WTC11 (cell line): ENCODE data around the gene PSMD8. TPM values are rescaled to one million over a fixed set of nuclear protein-coding genes. Genes with fewer than 3 reads are reported as not detected.
A peak's percentile ranks its signal among the peaks of the same experiment; 100 is the strongest.
"Not testable (repeated sequence)": the region's sequence is repeated elsewhere in the genome, so short reads cannot be mapped to it uniquely, and the experiment has no call there.

Experiments
- ATAC-seq: fragments of 200-7000 bp; cut with Tn5 transposase; 2 replicates; pipeline ENCODE4 v1.10.0; 2021; ENCODE audit warnings: mild to moderate bottlenecking, moderate library complexity
- CTCF ChIA-PET: fragments of 300-600 bp; sonication (Branson Sonifier 250); formaldehyde crosslinking; loops from one replicate; lab custom pipeline; 2021; ENCODE audit warnings: antibody characterized with exemption; lab: Charles Lee
- POLR2A ChIA-PET: fragments of 350-600 bp; sonication (Branson Sonifier 250); formaldehyde crosslinking; loops from one replicate; lab custom pipeline; 2021; ENCODE audit warnings: antibody characterized with exemption; lab: Charles Lee
- DNase-seq: peaks from one replicate; pipeline ENCODE4 v3.0.0; 2021; ENCODE audit warnings: low spot score
- H3K27ac Mint-ChIP-seq: 2 replicates; pipeline ENCODE4 v1.8.0; 2021; ENCODE audit warnings: mixed read lengths
- H3K27me3 Mint-ChIP-seq: 2 replicates; pipeline ENCODE4 v1.8.0; 2021; ENCODE audit warnings: low read depth, mild to moderate bottlenecking, moderate library complexity, mixed read lengths
- H3K36me3 Mint-ChIP-seq: 2 replicates; pipeline ENCODE4 v1.8.0; 2021; ENCODE audit warnings: mixed read lengths
- H3K4me1 Mint-ChIP-seq: 2 replicates; pipeline ENCODE4 v1.8.0; 2022; ENCODE audit warnings: mixed read lengths
- H3K4me3 Mint-ChIP-seq: 2 replicates; pipeline ENCODE4 v1.8.0; 2021; ENCODE audit warnings: mild to moderate bottlenecking, moderate library complexity, mixed read lengths
- H3K9me3 Mint-ChIP-seq: 2 replicates; pipeline ENCODE4 v1.8.0; 2021; ENCODE audit warnings: mixed read lengths
- ATF1 ChIP-seq: sonication (generic); formaldehyde crosslinking; IDR thresholded peaks from 2 replicates; pipeline ENCODE4 v1.8.1; 2023; ENCODE audit warnings: mild to moderate bottlenecking, moderate library complexity, missing genetic modification reagents
- ELF4 ChIP-seq: sonication (generic); formaldehyde crosslinking; IDR thresholded peaks from 2 replicates; pipeline ENCODE4 v1.8.1; 2022; ENCODE audit warnings: low read depth, mild to moderate bottlenecking, moderate library complexity, missing genetic modification reagents
- EMX1 ChIP-seq: fragments of 250-450 bp; sonication (Bioruptor Pico); IDR thresholded peaks from 2 replicates; pipeline ENCODE4 v1.8.0; 2021; ENCODE audit warnings: mild to moderate bottlenecking
- JUN ChIP-seq: sonication (generic); formaldehyde crosslinking; IDR thresholded peaks from 2 replicates; pipeline ENCODE4 v1.8.0; 2023; ENCODE audit warnings: mild to moderate bottlenecking, missing genetic modification reagents
- NR1H2 ChIP-seq: sonication (generic); formaldehyde crosslinking; IDR thresholded peaks from 2 replicates; pipeline ENCODE4 v1.9.0; 2021; ENCODE audit warnings: mild to moderate bottlenecking, moderate library complexity, missing genetic modification reagents
- NR3C1 ChIP-seq: sonication (generic); formaldehyde crosslinking; conservative IDR thresholded peaks from 2 replicates; pipeline ENCODE4 v1.8.1; 2023; ENCODE audit warnings: low read depth, mild to moderate bottlenecking, missing genetic modification reagents
- PRRX2 ChIP-seq: fragments of 250-450 bp; sonication (Bioruptor Pico); IDR thresholded peaks from 2 replicates; pipeline ENCODE4 v1.8.0; 2021; ENCODE audit warnings: mild to moderate bottlenecking
- RELA ChIP-seq: sonication (generic); formaldehyde crosslinking; IDR thresholded peaks from 2 replicates; pipeline ENCODE4 v1.8.1; 2022; ENCODE audit warnings: missing genetic modification reagents, mild to moderate bottlenecking, borderline replicate concordance
- RORB ChIP-seq: fragments of 250-450 bp; sonication (Bioruptor Pico); IDR thresholded peaks from 2 replicates; pipeline ENCODE4 v1.9.0; 2021; ENCODE audit warnings: mild to moderate bottlenecking
- SOX15 ChIP-seq: fragments of 250-450 bp; sonication (Bioruptor Pico); IDR thresholded peaks from 2 replicates; pipeline ENCODE4 v1.9.0; 2021; ENCODE audit warnings: mild to moderate bottlenecking
- ZNF263 ChIP-seq: sonication (generic); formaldehyde crosslinking; IDR thresholded peaks from 2 replicates; pipeline ENCODE4 v1.8.1; 2022; ENCODE audit warnings: low read depth, mild to moderate bottlenecking, moderate library complexity, missing genetic modification reagents
- ZNF423 ChIP-seq: fragments of 250-450 bp; sonication (Bioruptor Pico); IDR thresholded peaks from 2 replicates; pipeline ENCODE4 v2.1.2; 2022; ENCODE audit warnings: mild to moderate bottlenecking, moderate library complexity
- total RNA-seq: library from RNA; stranded (reverse); gene quantifications from 3 replicates; pipeline ENCODE4 v1.2.3, GENCODE V29; 2021
- TF ChIP-seq, protein P1 (sequence below): sonication (generic); formaldehyde crosslinking; IDR thresholded peaks from 2 replicates; pipeline ENCODE4 v1.8.1; 2023; ENCODE audit warnings: mild to moderate bottlenecking, missing genetic modification reagents, moderate library complexity
- TF ChIP-seq, protein P2 (sequence below): sonication (generic); formaldehyde crosslinking; IDR thresholded peaks from 2 replicates; pipeline ENCODE4 v1.8.1; 2023; ENCODE audit warnings: mild to moderate bottlenecking, missing genetic modification reagents
- TF ChIP-seq, protein P3 (sequence below): sonication (generic); formaldehyde crosslinking; IDR thresholded peaks from 2 replicates; pipeline ENCODE4 v1.8.1; 2023; ENCODE audit warnings: mild to moderate bottlenecking, missing genetic modification reagents, borderline replicate concordance
- TF ChIP-seq, protein P4 (sequence below): sonication (generic); formaldehyde crosslinking; IDR thresholded peaks from 2 replicates; pipeline ENCODE4 v1.8.1; 2023; ENCODE audit warnings: mild to moderate bottlenecking, moderate library complexity, missing genetic modification reagents

PSMD8 gene
- total RNA-seq, 1 experiment from 2014 or later, result 167 TPM

DNA sequence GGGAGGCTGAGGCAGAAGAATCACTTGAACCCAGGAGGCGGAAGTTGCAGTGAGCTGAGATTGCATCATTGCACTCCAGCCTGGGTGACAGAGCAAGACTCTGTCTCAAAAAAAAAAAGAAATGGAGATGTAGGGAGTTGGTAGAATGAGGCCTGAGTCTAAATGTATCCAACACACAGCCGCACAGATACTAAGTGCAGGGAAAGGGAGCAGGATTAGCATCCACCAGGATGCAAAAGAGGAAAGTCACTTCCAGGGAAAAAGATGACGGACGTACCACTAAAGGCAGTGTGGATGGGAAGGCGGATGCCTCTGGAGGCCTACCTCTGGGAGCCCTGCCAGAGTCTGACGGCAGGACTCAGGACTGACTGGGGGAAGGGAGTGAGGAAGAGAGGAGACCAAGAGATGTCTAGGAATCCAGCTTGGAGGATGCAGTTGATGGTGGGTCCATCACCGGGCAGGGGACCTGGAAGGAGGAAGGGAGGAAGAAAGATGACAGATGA, 35.3 kb downstream of the PSMD8 start:
- CTCF ChIA-PET, result interaction anchor here (0.6 kb wide), 1 partner anchor 15 kb away, joined by 3 read pairs; no protein-coding TSS in a partner anchor
- no peaks in the 10 kb centered on the region for H3K36me3 Mint-ChIP-seq
- H3K9me3 Mint-ChIP-seq, result no peaks in the 10 kb centered on the region
- no peak for TF ChIP-seq SOX15 (CRISPR knock-in tag)
- no peak for TF ChIP-seq RORB (CRISPR knock-in tag)
- no peak for TF ChIP-seq PRRX2 (CRISPR knock-in tag)
- TF ChIP-seq JUN (CRISPR knock-in tag), result no peak
- TF ChIP-seq NR1H2, result no peak
- TF ChIP-seq, protein P1, sequence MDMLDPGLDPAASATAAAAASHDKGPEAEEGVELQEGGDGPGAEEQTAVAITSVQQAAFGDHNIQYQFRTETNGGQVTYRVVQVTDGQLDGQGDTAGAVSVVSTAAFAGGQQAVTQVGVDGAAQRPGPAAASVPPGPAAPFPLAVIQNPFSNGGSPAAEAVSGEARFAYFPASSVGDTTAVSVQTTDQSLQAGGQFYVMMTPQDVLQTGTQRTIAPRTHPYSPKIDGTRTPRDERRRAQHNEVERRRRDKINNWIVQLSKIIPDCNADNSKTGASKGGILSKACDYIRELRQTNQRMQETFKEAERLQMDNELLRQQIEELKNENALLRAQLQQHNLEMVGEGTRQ (CRISPR knock-in tag), result no peak
- TF ChIP-seq EMX1 (CRISPR knock-in tag), result no peak
- TF ChIP-seq ZNF423 (CRISPR knock-in tag), result no peak
- no peak for TF ChIP-seq ATF1 (CRISPR knock-in tag)
- TF ChIP-seq ELF4, result no peak
- no peak for TF ChIP-seq RELA (CRISPR knock-in tag)
- TF ChIP-seq NR3C1 (CRISPR knock-in tag), result no peak
- no peak for TF ChIP-seq ZNF263 (CRISPR knock-in tag)
- TF ChIP-seq, protein P2, sequence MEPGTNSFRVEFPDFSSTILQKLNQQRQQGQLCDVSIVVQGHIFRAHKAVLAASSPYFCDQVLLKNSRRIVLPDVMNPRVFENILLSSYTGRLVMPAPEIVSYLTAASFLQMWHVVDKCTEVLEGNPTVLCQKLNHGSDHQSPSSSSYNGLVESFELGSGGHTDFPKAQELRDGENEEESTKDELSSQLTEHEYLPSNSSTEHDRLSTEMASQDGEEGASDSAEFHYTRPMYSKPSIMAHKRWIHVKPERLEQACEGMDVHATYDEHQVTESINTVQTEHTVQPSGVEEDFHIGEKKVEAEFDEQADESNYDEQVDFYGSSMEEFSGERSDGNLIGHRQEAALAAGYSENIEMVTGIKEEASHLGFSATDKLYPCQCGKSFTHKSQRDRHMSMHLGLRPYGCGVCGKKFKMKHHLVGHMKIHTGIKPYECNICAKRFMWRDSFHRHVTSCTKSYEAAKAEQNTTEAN (CRISPR knock-in tag), result no peak
- TF ChIP-seq, protein P3, sequence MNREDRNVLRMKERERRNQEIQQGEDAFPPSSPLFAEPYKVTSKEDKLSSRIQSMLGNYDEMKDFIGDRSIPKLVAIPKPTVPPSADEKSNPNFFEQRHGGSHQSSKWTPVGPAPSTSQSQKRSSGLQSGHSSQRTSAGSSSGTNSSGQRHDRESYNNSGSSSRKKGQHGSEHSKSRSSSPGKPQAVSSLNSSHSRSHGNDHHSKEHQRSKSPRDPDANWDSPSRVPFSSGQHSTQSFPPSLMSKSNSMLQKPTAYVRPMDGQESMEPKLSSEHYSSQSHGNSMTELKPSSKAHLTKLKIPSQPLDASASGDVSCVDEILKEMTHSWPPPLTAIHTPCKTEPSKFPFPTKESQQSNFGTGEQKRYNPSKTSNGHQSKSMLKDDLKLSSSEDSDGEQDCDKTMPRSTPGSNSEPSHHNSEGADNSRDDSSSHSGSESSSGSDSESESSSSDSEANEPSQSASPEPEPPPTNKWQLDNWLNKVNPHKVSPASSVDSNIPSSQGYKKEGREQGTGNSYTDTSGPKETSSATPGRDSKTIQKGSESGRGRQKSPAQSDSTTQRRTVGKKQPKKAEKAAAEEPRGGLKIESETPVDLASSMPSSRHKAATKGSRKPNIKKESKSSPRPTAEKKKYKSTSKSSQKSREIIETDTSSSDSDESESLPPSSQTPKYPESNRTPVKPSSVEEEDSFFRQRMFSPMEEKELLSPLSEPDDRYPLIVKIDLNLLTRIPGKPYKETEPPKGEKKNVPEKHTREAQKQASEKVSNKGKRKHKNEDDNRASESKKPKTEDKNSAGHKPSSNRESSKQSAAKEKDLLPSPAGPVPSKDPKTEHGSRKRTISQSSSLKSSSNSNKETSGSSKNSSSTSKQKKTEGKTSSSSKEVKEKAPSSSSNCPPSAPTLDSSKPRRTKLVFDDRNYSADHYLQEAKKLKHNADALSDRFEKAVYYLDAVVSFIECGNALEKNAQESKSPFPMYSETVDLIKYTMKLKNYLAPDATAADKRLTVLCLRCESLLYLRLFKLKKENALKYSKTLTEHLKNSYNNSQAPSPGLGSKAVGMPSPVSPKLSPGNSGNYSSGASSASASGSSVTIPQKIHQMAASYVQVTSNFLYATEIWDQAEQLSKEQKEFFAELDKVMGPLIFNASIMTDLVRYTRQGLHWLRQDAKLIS (CRISPR knock-in tag), result no peak
- TF ChIP-seq, protein P4, sequence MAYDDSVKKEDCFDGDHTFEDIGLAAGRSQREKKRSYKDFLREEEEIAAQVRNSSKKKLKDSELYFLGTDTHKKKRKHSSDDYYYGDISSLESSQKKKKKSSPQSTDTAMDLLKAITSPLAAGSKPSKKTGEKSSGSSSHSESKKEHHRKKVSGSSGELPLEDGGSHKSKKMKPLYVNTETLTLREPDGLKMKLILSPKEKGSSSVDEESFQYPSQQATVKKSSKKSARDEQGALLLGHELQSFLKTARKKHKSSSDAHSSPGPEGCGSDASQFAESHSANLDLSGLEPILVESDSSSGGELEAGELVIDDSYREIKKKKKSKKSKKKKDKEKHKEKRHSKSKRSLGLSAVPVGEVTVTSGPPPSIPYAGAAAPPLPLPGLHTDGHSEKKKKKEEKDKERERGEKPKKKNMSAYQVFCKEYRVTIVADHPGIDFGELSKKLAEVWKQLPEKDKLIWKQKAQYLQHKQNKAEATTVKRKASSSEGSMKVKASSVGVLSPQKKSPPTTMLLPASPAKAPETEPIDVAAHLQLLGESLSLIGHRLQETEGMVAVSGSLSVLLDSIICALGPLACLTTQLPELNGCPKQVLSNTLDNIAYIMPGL (CRISPR knock-in tag), result no peak
- no peak for ATAC-seq
- H3K4me3 Mint-ChIP-seq, result no peak overlapping the region
- POLR2A ChIA-PET, result interaction anchor here (0.7 kb wide), 2 partner anchors 52 to 333 kb away, joined by 3 to 4 read pairs; no protein-coding TSS in a partner anchor
- DNase-seq, result no peak
- peaks cover 4% of the 10 kb centered on the region for H3K27me3 Mint-ChIP-seq
- no peaks in the 10 kb centered on the region for H3K4me1 Mint-ChIP-seq
- peak overlapping the region; percentile 5; the same call in 1 of the 2 replicates for H3K27ac Mint-ChIP-seq

DNA sequence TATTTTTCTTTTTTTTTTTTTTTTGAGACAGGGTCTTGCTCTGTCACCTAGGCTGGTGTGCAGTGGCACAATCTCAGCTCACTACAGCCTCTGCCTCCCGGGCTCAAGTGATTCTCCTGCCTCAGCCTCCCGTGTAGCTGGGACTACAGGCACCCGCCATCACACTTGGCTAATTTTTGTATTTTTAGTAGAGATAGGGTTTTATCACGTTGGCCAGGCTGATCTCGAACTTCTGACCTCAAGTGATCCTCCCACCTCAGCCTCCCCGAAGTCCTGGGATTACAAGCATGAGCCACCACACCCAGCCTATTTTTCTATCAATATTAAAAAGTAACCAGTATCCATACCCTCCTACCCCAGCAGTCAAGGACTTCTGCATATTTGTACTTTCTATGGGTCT, 36.0 kb downstream of the PSMD8 start:
- H3K36me3 Mint-ChIP-seq, result not testable (repeated sequence)
- ChIA-PET CTCF (interaction anchor here (4.9 kb wide), 1 partner anchor 8 kb away, joined by 50 read pairs; the partner anchor contains the start of gene FAM98C), POLR2A (interaction anchor here (0.6 to 0.7 kb wide), 3 partner anchors 51 to 987 kb away, joined by 3 to 4 read pairs (median 3); no protein-coding TSS in a partner anchor)

More for the DNA sequence above, 36.0 kb downstream of the PSMD8 start:
- not testable (repeated sequence) for H3K27me3 Mint-ChIP-seq, H3K27ac Mint-ChIP-seq, H3K4me3 Mint-ChIP-seq, ATAC-seq, DNase-seq, H3K4me1 Mint-ChIP-seq, H3K9me3 Mint-ChIP-seq
